ENCODE measurements around the gene NTNG1. TPM values are rescaled to one million over a fixed set of nuclear protein-coding genes. Genes with fewer than 3 reads are reported as not detected.

NTNG1 gene
- total RNA-seq, 1 experiment from 2014 or later, result 2.3 TPM

DNA sequence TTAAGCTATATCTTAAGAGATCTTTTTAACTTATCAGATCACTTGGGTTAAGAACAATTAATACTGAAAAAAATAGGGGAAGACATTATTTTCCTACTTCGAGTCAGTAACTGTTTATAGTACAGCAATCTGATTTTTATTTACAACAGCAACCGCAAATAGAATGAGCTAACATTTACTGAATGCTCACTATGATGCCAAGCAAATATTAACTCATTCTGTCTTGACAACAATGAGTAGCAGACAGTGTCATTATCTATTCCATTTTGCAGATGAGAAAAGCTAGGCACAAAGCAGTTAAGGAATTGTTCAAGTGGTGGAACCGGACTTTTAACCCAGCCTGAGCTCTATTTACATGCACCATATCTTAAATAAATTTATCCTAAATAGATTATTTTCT, 273.7 kb downstream of the NTNG1 start (continued):
- TF ChIP-seq, protein P1, sequence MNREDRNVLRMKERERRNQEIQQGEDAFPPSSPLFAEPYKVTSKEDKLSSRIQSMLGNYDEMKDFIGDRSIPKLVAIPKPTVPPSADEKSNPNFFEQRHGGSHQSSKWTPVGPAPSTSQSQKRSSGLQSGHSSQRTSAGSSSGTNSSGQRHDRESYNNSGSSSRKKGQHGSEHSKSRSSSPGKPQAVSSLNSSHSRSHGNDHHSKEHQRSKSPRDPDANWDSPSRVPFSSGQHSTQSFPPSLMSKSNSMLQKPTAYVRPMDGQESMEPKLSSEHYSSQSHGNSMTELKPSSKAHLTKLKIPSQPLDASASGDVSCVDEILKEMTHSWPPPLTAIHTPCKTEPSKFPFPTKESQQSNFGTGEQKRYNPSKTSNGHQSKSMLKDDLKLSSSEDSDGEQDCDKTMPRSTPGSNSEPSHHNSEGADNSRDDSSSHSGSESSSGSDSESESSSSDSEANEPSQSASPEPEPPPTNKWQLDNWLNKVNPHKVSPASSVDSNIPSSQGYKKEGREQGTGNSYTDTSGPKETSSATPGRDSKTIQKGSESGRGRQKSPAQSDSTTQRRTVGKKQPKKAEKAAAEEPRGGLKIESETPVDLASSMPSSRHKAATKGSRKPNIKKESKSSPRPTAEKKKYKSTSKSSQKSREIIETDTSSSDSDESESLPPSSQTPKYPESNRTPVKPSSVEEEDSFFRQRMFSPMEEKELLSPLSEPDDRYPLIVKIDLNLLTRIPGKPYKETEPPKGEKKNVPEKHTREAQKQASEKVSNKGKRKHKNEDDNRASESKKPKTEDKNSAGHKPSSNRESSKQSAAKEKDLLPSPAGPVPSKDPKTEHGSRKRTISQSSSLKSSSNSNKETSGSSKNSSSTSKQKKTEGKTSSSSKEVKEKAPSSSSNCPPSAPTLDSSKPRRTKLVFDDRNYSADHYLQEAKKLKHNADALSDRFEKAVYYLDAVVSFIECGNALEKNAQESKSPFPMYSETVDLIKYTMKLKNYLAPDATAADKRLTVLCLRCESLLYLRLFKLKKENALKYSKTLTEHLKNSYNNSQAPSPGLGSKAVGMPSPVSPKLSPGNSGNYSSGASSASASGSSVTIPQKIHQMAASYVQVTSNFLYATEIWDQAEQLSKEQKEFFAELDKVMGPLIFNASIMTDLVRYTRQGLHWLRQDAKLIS (CRISPR knock-in tag; IDR thresholded peaks at IDR 0.05; ENCODE audit: borderline replicate concordance), result no peak
- TF ChIP-seq, protein P2, sequence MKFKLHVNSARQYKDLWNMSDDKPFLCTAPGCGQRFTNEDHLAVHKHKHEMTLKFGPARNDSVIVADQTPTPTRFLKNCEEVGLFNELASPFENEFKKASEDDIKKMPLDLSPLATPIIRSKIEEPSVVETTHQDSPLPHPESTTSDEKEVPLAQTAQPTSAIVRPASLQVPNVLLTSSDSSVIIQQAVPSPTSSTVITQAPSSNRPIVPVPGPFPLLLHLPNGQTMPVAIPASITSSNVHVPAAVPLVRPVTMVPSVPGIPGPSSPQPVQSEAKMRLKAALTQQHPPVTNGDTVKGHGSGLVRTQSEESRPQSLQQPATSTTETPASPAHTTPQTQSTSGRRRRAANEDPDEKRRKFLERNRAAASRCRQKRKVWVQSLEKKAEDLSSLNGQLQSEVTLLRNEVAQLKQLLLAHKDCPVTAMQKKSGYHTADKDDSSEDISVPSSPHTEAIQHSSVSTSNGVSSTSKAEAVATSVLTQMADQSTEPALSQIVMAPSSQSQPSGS (CRISPR knock-in tag; IDR thresholded peaks at IDR 0.05; ENCODE audit: borderline replicate concordance, low read depth), result no peak
- TF ChIP-seq SP1 (CRISPR knock-in tag; conservative IDR thresholded peaks at IDR 0.05), result no peak

DNA sequence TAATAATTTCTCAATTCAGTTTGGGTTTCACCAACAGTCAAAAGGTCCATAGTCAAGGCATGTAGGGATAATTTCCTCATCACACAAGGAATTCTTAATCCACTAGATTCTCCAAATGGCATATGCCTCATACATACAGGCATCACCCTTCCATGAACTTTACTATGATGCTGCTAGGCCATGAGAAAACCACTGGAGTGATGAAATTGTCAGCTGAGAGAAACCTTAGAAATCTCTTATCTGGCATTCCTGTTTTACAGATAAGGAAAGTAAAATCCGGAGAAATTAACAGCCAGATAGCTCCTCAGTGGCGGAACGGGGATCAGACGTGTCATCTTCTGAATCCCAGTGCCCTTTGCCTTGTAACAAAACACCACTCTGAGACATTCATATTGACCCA, 274.4 kb downstream of the NTNG1 start:
- DNase-seq (ENCODE audit: low spot score) (no peak), ATAC-seq (no peak)
- Mint-ChIP-seq H3K27ac (no peak overlapping the region), H3K9me3 (no peaks in the 10 kb centered on the region), H3K4me1 (peaks cover 17% of the 10 kb centered on the region), H3K36me3 (no peaks in the 10 kb centered on the region), H3K27me3 (ENCODE audit: low read depth) (no peaks in the 10 kb centered on the region), H3K4me3 (no peak overlapping the region)
- POLR2A ChIA-PET, result no interaction called here
- TF ChIP-seq RORB (CRISPR knock-in tag; IDR thresholded peaks at IDR 0.05), result no peak
- TF ChIP-seq, protein P3, sequence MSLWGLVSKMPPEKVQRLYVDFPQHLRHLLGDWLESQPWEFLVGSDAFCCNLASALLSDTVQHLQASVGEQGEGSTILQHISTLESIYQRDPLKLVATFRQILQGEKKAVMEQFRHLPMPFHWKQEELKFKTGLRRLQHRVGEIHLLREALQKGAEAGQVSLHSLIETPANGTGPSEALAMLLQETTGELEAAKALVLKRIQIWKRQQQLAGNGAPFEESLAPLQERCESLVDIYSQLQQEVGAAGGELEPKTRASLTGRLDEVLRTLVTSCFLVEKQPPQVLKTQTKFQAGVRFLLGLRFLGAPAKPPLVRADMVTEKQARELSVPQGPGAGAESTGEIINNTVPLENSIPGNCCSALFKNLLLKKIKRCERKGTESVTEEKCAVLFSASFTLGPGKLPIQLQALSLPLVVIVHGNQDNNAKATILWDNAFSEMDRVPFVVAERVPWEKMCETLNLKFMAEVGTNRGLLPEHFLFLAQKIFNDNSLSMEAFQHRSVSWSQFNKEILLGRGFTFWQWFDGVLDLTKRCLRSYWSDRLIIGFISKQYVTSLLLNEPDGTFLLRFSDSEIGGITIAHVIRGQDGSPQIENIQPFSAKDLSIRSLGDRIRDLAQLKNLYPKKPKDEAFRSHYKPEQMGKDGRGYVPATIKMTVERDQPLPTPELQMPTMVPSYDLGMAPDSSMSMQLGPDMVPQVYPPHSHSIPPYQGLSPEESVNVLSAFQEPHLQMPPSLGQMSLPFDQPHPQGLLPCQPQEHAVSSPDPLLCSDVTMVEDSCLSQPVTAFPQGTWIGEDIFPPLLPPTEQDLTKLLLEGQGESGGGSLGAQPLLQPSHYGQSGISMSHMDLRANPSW (CRISPR knock-in tag; conservative IDR thresholded peaks at IDR 0.05; ENCODE audit: low read depth), result no peak
- TF ChIP-seq TEAD4 (CRISPR knock-in tag; IDR thresholded peaks at IDR 0.05), result no peak
- no peak for TF ChIP-seq MYBL2 (CRISPR knock-in tag; IDR thresholded peaks at IDR 0.05)
- TF ChIP-seq CREB1 (CRISPR knock-in tag; IDR thresholded peaks at IDR 0.05), result no peak
- no peak for TF ChIP-seq NFE2L1 (CRISPR knock-in tag; IDR thresholded peaks at IDR 0.05)
- TF ChIP-seq, protein P4, sequence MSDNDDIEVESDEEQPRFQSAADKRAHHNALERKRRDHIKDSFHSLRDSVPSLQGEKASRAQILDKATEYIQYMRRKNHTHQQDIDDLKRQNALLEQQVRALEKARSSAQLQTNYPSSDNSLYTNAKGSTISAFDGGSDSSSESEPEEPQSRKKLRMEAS (CRISPR knock-in tag; IDR thresholded peaks at IDR 0.05), result no peak
- TF ChIP-seq SMAD3 (CRISPR knock-in tag; IDR thresholded peaks at IDR 0.05; ENCODE audit: borderline replicate concordance), result no peak
- no peak for TF ChIP-seq FOXK1 (CRISPR knock-in tag; IDR thresholded peaks at IDR 0.05)
- TF ChIP-seq, protein P5, sequence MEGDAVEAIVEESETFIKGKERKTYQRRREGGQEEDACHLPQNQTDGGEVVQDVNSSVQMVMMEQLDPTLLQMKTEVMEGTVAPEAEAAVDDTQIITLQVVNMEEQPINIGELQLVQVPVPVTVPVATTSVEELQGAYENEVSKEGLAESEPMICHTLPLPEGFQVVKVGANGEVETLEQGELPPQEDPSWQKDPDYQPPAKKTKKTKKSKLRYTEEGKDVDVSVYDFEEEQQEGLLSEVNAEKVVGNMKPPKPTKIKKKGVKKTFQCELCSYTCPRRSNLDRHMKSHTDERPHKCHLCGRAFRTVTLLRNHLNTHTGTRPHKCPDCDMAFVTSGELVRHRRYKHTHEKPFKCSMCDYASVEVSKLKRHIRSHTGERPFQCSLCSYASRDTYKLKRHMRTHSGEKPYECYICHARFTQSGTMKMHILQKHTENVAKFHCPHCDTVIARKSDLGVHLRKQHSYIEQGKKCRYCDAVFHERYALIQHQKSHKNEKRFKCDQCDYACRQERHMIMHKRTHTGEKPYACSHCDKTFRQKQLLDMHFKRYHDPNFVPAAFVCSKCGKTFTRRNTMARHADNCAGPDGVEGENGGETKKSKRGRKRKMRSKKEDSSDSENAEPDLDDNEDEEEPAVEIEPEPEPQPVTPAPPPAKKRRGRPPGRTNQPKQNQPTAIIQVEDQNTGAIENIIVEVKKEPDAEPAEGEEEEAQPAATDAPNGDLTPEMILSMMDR (IDR thresholded peaks at IDR 0.05), result no peak
- no peak for TF ChIP-seq ZNF219 (CRISPR knock-in tag; IDR thresholded peaks at IDR 0.05; ENCODE audit: borderline replicate concordance)
- no peak for TF ChIP-seq ELF4 (CRISPR knock-in tag; IDR thresholded peaks at IDR 0.05; ENCODE audit: low read depth)
- CTCF ChIA-PET, result interaction anchor here (0.7 to 1.4 kb wide), 2 partner anchors 15 to 96 kb away, joined by 3 read pairs; no protein-coding TSS in a partner anchor

Measured in WTC11 (cell line).